D721Med (cell line): ENCODE data around the gene RSPO4.

Experiments
- DNase-seq: peaks from one replicate; pipeline ENCODE4 v3.0.0; 2011; ENCODE audit warnings: low spot score; ENCODE audit not compliant: insufficient read length
- FAIRE-seq: peaks from 2 replicates; lab custom pipeline; 2011; peaks lifted over from hg19 to GRCh38; lab: Jason Lieb, UNC
- CTCF ChIP-seq: IDR thresholded peaks from 2 replicates; pipeline ENCODE4 v1.5.1; 2012; ENCODE audit warnings: mild to moderate bottlenecking, control low read depth; ENCODE audit not compliant: insufficient read depth; ENCODE audit errors: missing control alignments

RSPO4 gene

GRCh38 chr20:953742-954141, 48.4 kb downstream of the RSPO4 start:
- TF ChIP-seq CTCF: peak; percentile 35
- no peak for DNase-seq

GRCh38 chr20:952196-952795, 49.8 kb downstream of the RSPO4 start:
- FAIRE-seq (no peak), DNase-seq (no peak)

More at GRCh38 chr20:953742-954141, 48.4 kb downstream of the RSPO4 start:
- no peak for FAIRE-seq

GRCh38 chr20:951384-952169, 50.5 kb downstream of the RSPO4 start:
- DNase-seq (no peak), FAIRE-seq (no peak)
- TF ChIP-seq CTCF: no peak

More at GRCh38 chr20:952196-952795, 49.8 kb downstream of the RSPO4 start:
- no peak for TF ChIP-seq CTCF

GRCh38 chr20:949717-950116, 52.4 kb downstream of the RSPO4 start:
- FAIRE-seq (no peak), DNase-seq (no peak)
- TF ChIP-seq CTCF: no peak

GRCh38 chr20:946826-947225, 55.3 kb downstream of the RSPO4 start:
- DNase-seq: no peak
- no peak for FAIRE-seq
- TF ChIP-seq CTCF: no peak

- DNase-seq: no peak
- TF ChIP-seq CTCF: no peak
- FAIRE-seq: no peak
These were observed 56.3 kb downstream of the RSPO4 start for GRCh38 chr20:945841-946240.

GRCh38 chr20:944774-945410, 57.2 kb downstream of the RSPO4 start:
- TF ChIP-seq CTCF: no peak
- no peak for DNase-seq
- no peak for FAIRE-seq
